PC-3 (cell line): ENCODE data around the gene AJM1. TPM values are rescaled to one million over a fixed set of nuclear protein-coding genes. Genes with fewer than 3 reads are reported as not detected.

ENCODE experiments used
- ATAC-seq: fragments of 200-7000 bp; cut with Tn5 transposase; 2 replicates; pipeline ENCODE4 v1.9.1; 2020; ENCODE audit warnings: mild to moderate bottlenecking, moderate library complexity
- BruUV-seq: library from RNA; stranded (reverse); fragments of 400-500 nt; replicated peaks from 2 replicates; lab custom pipeline; 2021; lab: Mats Ljungman, UMichigan
- CTCF ChIA-PET: fragments of 300-600 bp; sonication (Branson Sonifier 250); formaldehyde crosslinking; loops from one replicate; lab custom pipeline; 2022; ENCODE audit warnings: antibody characterized with exemption; lab: Charles Lee
- POLR2A ChIA-PET: fragments of 300-600 bp; sonication (Branson Sonifier 250); formaldehyde crosslinking; loops from one replicate; lab custom pipeline; 2022; ENCODE audit warnings: antibody characterized with exemption; ENCODE audit not compliant: unreplicated experiment; lab: Charles Lee
- DNase-seq: peaks from one replicate; pipeline ENCODE4 v3.0.0-alpha.2; 2015
- H2AFZ ChIP-seq: fragments of 300-600 bp; sonication (generic); 2 replicates; pipeline ENCODE4 v1.6.0; 2016; ENCODE audit warnings: antibody characterized with exemption, low read length
- H3F3A ChIP-seq: fragments of 300-600 bp; sonication (generic); one replicate; pipeline ENCODE4 v1.6.0; 2017; ENCODE audit warnings: antibody characterized with exemption, low read length, control low read depth, mild to moderate bottlenecking; ENCODE audit not compliant: unreplicated experiment
- H3K27ac ChIP-seq: fragments of 300-600 bp; sonication (generic); 2 replicates; pipeline ENCODE4 v1.5.1; 2016; ENCODE audit warnings: mild to moderate bottlenecking, low read length
- H3K27me3 ChIP-seq: fragments of 300-600 bp; sonication (generic); 2 replicates; pipeline ENCODE4 v1.6.1; 2016; ENCODE audit warnings: low read length, mixed read lengths
- H3K36me3 ChIP-seq: fragments of 300-600 bp; sonication (generic); 2 replicates; pipeline ENCODE4 v1.6.1; 2016; ENCODE audit warnings: low read depth, mixed run types, low read length, mixed read lengths
- H3K4me1 ChIP-seq: fragments of 300-600 bp; sonication (generic); 2 replicates; pipeline ENCODE4 v1.5.1; 2016; ENCODE audit warnings: low read length; ENCODE audit not compliant: insufficient read depth
- H3K4me2 ChIP-seq: fragments of 300-600 bp; sonication (generic); 2 replicates; pipeline ENCODE4 v1.6.0; 2016; ENCODE audit warnings: low read length
- H3K4me3 ChIP-seq: fragments of 300-600 bp; sonication (generic); 2 replicates; pipeline ENCODE4 v1.5.1; 2016; ENCODE audit warnings: mild to moderate bottlenecking, low read length, mixed read lengths
- H3K79me2 ChIP-seq: fragments of 300-600 bp; sonication (generic); 2 replicates; pipeline ENCODE4 v1.6.1; 2017; ENCODE audit warnings: low read length, mixed read lengths
- H3K9ac ChIP-seq: fragments of 300-600 bp; sonication (generic); 2 replicates; pipeline ENCODE4 v1.6.0; 2016; ENCODE audit warnings: mild to moderate bottlenecking, low read length
- H3K9me2 ChIP-seq: fragments of 300-600 bp; sonication (generic); replicated peaks from 2 replicates; pipeline ENCODE4 v1.6.1; 2016; ENCODE audit warnings: mixed run types, low read length, mixed read lengths
- H3K9me3 ChIP-seq: fragments of 300-600 bp; sonication (generic); 2 replicates; pipeline ENCODE4 v1.6.1; 2016; ENCODE audit warnings: low read length, mixed read lengths
- H4K20me1 ChIP-seq: fragments of 300-600 bp; sonication (generic); 2 replicates; pipeline ENCODE4 v1.6.1; 2016; ENCODE audit warnings: low read length, mixed read lengths
- EZH2 ChIP-seq: fragments of 300-600 bp; sonication (generic); IDR thresholded peaks from one replicate; pipeline ENCODE4 v1.6.1; 2017; ENCODE audit warnings: antibody characterized with exemption, mild to moderate bottlenecking, low read length; ENCODE audit not compliant: unreplicated experiment
- EZH2phosphoT487 ChIP-seq: fragments of 300-600 bp; sonication (generic); IDR thresholded peaks from 2 replicates; pipeline ENCODE4 v1.6.1; 2018; ENCODE audit warnings: mild to moderate bottlenecking, antibody characterized with exemption, low read length, borderline replicate concordance
- intact Hi-C: fragments of 100-400 bp; cut with micrococcal nuclease; formaldehyde crosslinking; loops from 2 replicates; pipeline ENCODE4 v1.9.0; 2023
- total RNA-seq: library from RNA; depleted of rRNA; stranded (reverse); fragments of >200 nt; gene quantifications from 2 replicates; pipeline ENCODE4 v1.2.3, GENCODE V29; 2014
- TF ChIP-seq, protein P1 (sequence below): fragments of 300-600 bp; sonication (generic); conservative IDR thresholded peaks from 2 replicates; pipeline ENCODE4 v1.5.1; 2017; ENCODE audit warnings: antibody characterized with exemption, low read depth, mild to moderate bottlenecking, low read length

AJM1 gene
- total RNA-seq, 1 experiment from 2014 or later: 1.4 TPM

GRCh38 chr9:136875155-136875554 is 32.9 kb downstream of the AJM1 start:
- no peak overlapping the region for H3K9ac ChIP-seq
- no peak overlapping the region for H3K4me2 ChIP-seq
- H3K27ac ChIP-seq: no peak overlapping the region
- H3K9me2 ChIP-seq: no peaks in the 10 kb centered on the region
- ChIA-PET CTCF (no interaction called here), POLR2A (no interaction called here)
- DNase-seq (no peak), ATAC-seq (no peak)
- no peaks in the 10 kb centered on the region for H3F3A ChIP-seq
- H3K27me3 ChIP-seq: no peaks in the 10 kb centered on the region
- no peak overlapping the region for H3K4me3 ChIP-seq
- H2AFZ ChIP-seq: no peak overlapping the region
- intact Hi-C loops: no loop called here
- TF ChIP-seq EZH2phosphoT487 (no peak), EZH2 (no peak)
- TF ChIP-seq, protein P1, sequence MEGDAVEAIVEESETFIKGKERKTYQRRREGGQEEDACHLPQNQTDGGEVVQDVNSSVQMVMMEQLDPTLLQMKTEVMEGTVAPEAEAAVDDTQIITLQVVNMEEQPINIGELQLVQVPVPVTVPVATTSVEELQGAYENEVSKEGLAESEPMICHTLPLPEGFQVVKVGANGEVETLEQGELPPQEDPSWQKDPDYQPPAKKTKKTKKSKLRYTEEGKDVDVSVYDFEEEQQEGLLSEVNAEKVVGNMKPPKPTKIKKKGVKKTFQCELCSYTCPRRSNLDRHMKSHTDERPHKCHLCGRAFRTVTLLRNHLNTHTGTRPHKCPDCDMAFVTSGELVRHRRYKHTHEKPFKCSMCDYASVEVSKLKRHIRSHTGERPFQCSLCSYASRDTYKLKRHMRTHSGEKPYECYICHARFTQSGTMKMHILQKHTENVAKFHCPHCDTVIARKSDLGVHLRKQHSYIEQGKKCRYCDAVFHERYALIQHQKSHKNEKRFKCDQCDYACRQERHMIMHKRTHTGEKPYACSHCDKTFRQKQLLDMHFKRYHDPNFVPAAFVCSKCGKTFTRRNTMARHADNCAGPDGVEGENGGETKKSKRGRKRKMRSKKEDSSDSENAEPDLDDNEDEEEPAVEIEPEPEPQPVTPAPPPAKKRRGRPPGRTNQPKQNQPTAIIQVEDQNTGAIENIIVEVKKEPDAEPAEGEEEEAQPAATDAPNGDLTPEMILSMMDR: no peak
- 0 out of 2 replicates have a peak, but pooled peaks cover 3% of the 10 kb centered on the region for H3K9me3 ChIP-seq
- no peaks in the 10 kb centered on the region for H3K36me3 ChIP-seq
- H3K4me1 ChIP-seq: no peaks in the 10 kb centered on the region
- BruUV-seq: no TSS peak
- no peaks in the 10 kb centered on the region for H3K79me2 ChIP-seq
- H4K20me1 ChIP-seq: no peaks in the 10 kb centered on the region

- no peaks in the 10 kb centered on the region for H3K27me3 ChIP-seq
- ChIA-PET CTCF (no interaction called here), POLR2A (no interaction called here)
- intact Hi-C loops: no loop called here
- BruUV-seq: no TSS peak
- H3K9me3 ChIP-seq: 0 out of 2 replicates have a peak, but pooled peaks cover 3% of the 10 kb centered on the region
- no peaks in the 10 kb centered on the region for H3F3A ChIP-seq
- H3K4me2 ChIP-seq: no peak overlapping the region
- no peaks in the 10 kb centered on the region for H3K79me2 ChIP-seq
- no peak overlapping the region for H3K9ac ChIP-seq
- H3K9me2 ChIP-seq: no peaks in the 10 kb centered on the region
- ATAC-seq (no peak), DNase-seq (no peak)
- no peaks in the 10 kb centered on the region for H4K20me1 ChIP-seq
- no peaks in the 10 kb centered on the region for H3K4me1 ChIP-seq
- H3K4me3 ChIP-seq: no peak overlapping the region
- H3K27ac ChIP-seq: no peak overlapping the region
- H3K36me3 ChIP-seq: no peaks in the 10 kb centered on the region
- H2AFZ ChIP-seq: no peak overlapping the region
- no peak for TF ChIP-seq EZH2
- TF ChIP-seq EZH2phosphoT487: no peak
- TF ChIP-seq, protein P1: no peak
Measured at GRCh38 chr9:136876476-136876875, 34.2 kb downstream of the AJM1 start.

DNA sequence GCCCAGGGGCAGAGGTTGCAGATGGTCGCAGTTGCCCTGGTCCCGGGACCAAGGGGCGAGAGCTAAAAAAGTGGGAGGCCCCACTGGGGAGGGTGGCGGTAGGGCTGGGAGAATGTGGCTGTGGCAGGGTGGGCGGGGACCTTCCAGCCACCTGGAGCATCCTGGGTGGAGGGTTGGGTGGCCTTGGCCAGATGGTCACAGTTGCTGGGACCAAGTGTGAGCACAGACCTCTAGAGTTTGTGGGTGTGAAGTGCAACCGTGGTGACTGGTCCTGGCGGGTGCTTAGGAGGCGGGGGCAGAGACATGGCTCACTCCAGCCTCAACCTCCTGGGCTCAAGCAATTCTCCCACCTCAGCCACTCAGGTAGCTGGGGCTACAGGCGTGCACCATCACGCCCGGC is 38.4 kb downstream of the AJM1 start:
- Histone ChIP-seq H4K20me1 (no peaks in the 10 kb centered on the region), H2AFZ (no peak overlapping the region), H3F3A (no peaks in the 10 kb centered on the region), H3K9me2 (no peaks in the 10 kb centered on the region), H3K4me1 (peaks cover 10% of the 10 kb centered on the region; the same call in 1 of the 2 replicates), H3K79me2 (0 out of 2 replicates have a peak, but pooled peaks cover 4% of the 10 kb centered on the region), H3K4me3 (no peak overlapping the region), H3K36me3 (no peaks in the 10 kb centered on the region), H3K9me3 (no peaks in the 10 kb centered on the region), H3K4me2 (no peak overlapping the region), H3K27me3 (no peaks in the 10 kb centered on the region), H3K9ac (no peak overlapping the region), H3K27ac (no peak overlapping the region)
- ChIA-PET CTCF (no interaction called here), POLR2A (no interaction called here)
- TF ChIP-seq EZH2phosphoT487: no peak
- no peak for TF ChIP-seq EZH2
- TF ChIP-seq, protein P1: no peak
- ATAC-seq (no peak), DNase-seq (no peak)
- BruUV-seq: no TSS peak
- intact Hi-C loops: no loop called here
